GM18520 (cell line): ENCODE results near the gene MMP23B.

Experiments used
- ATAC-seq: cut with Tn5 transposase; IDR thresholded peaks from one replicate; pipeline ENCODE4 v1.9.1; 2021; ENCODE audit not compliant: unreplicated experiment

MMP23B gene

GRCh38 chr1:1618396-1619068 is 13.4 kb upstream of the MMP23B start:
- no peak for ATAC-seq

GRCh38 chr1:1619917-1620361 is 12.0 kb upstream of the MMP23B start:
- ATAC-seq, result no peak

GRCh38 chr1:1620433-1621139 is 11.4 kb upstream of the MMP23B start:
- no peak for ATAC-seq

DNA sequence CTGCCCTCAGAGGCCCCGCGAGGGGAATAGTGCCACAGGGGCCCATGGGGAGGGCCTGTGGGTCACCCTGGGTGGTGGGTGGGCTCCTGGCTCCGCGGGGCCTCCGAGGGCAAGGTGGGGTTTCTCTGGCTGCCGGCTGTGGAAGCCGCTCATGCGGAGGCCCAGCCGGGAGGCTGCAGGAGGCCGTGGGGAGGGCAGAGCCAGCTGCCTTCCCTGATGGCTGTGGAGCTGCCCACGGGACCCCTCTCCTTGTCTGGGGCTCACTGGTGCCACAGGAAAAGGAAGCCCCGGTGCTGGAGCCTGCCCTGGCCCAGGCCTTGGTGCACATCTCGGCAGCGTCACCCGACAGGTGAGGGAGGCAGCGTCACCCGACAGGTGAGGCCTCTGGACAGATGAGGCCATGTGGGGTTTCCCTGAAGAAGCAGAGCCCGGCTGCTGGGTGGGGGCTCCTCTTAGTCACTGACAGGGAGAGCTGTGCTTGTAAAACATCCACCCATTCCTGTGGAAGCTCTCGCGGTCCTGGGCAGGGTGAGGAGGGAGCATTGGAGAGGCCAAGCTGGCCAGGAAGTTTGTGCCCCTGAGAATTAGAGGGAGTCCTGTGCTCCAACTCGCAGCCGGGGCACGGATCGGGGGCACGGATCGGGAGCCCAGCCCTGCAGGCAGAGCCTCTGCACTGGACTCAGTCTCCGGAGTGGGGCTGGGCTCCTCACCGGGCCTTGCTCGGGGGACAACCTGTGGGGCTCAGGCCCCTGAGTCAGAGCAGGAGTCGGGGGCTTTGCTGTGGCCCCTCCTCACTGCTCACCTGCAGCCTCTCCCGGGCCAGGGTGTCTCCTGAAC is 10.6 kb upstream of the MMP23B start:
- ATAC-seq, result no peak

GRCh38 chr1:1622010-1622787 is 9.8 kb upstream of the MMP23B start:
- no peak for ATAC-seq

DNA sequence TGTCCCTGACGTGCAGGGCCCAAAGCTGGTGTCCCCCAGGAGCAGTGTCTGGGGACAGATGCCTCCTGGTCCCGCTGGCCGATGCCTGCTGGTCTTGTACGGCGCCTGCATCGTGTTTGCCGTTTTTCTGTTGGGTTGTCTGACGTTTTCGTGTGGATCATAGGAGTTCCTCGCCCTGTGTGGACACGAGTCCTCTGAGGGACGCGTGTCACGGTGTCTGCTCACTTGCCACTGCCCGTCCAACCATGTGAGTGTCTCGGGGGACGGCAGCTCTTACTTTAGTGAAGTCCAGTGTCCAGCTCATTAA is 9.2 kb upstream of the MMP23B start:
- ATAC-seq, result no peak

DNA sequence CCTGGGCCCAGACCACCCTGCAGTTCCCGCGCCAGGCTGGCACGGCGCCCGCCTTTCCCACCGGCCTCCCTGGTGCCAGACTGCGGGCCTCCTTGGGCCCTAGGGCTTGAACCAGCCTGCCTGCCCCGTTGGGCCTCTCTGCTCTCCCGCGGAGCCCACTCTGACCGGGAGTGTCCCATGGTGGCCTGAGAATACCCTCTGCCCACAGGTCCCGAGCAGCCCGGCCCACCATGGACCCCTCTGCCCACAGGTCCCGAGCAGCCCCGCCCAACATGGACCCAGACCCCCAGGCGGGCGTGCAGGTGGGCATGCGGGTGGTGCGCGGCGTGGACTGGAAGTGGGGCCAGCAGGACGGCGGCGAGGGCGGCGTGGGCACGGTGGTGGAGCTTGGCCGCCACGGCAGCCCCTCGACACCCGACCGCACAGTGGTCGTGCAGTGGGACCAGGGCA is 8.8 kb upstream of the MMP23B start:
- ATAC-seq, result no peak

GRCh38 chr1:1623631-1624442 is 8.1 kb upstream of the MMP23B start:
- no peak for ATAC-seq

- ATAC-seq, result no peak
Measured at GRCh38 chr1:1624443-1625403, 7.2 kb upstream of the MMP23B start.

- no peak for ATAC-seq
Measured at GRCh38 chr1:1625404-1625775, 6.6 kb upstream of the MMP23B start.

DNA sequence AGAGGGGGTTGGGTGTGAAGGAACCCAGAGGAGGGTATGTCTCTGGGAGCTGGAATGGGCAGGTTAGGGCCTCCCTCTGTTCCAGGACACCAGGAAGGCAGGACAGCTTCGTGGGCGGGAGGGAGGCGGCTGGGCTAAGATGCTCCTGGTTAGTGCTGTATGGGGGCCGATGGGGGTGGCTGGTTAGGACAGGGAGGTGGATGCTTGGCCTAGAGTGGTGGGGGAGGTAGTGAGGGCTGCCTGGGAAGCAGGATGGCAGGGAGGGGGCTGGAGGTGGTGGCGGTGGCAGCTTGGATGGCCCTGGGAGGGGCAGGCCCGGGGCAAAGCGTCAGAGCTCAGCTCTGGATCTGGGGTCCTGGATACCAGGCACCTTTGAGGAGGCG is 6.2 kb upstream of the MMP23B start:
- no peak for ATAC-seq

GRCh38 chr1:1626207-1627141 is 5.5 kb upstream of the MMP23B start:
- no peak for ATAC-seq

- ATAC-seq, result no peak
Measured at GRCh38 chr1:1627261-1627828, 4.6 kb upstream of the MMP23B start.

GRCh38 chr1:1627829-1628753 is 3.9 kb upstream of the MMP23B start:
- no peak for ATAC-seq

DNA sequence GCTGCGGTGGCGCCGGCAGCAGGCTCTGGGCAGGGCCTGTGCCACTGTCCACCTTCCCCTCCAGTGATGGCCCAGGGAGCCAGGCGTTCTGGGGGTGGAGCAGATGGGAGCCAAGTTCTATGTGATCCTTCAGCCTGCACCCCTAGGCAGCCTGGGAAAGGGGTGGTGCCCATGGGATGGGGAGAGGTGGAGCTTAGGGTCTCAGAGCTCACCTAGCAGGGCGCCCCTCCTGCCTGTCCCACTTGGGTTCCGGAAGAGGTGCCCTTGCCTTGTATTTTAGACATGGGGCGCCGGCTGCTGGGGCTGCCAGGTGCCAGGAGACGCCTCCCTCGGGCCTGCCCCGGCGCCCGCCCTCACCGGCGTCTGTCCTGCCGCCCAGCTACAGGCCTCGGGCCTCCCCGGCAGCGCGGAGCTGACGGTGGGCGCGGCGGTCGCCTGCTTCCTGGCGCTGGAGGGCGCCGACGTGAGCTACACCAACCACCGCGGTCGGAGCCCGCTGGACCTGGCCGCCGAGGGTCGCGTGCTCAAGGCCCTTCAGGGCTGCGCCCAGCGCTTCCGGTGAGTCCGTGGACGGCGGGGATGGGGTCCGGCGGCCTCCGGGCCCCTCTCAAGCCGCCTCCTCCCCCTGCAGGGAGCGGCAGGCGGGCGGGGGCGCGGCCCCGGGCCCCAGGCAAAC is 3.1 kb upstream of the MMP23B start:
- ATAC-seq, result no peak
